Natural killer cell treated with Interleukin-12 subunit alpha and Interleukin-12 subunit beta and Interleukin-15 and Interleukin-18, amount 100 ng/mL, for 72 hours (primary cell): ENCODE results near the gene HAUS6. TPM values are rescaled to one million over a fixed set of nuclear protein-coding genes. Genes with fewer than 3 reads are reported as not detected.
"Not testable (repeated sequence)": the region's sequence is repeated elsewhere in the genome, so short reads cannot be mapped to it uniquely, and the experiment has no call there.

Experiments used
- ATAC-seq, 2 donors: fragments of 150-1000 bp; cut with Tn5 transposase in 1 of 2; sonication (Bioruptor Pico), chemical (Tn5 transposase) in 1 of 2; 2 replicates each; pipeline ENCODE4 v1.10.0; 2021
- DNase-seq: peaks from one replicate; pipeline ENCODE4 v3.0.0; 2022; ENCODE audit warnings: low spot score
- H3K27ac Mint-ChIP-seq, 2 donors: 1 replicate in 1 of 2; 2 replicates in 1 of 2; pipeline ENCODE4 v1.8.0; 2022; ENCODE audit warnings: mixed read lengths in 2 of 2, mild to moderate bottlenecking in 1 of 2, moderate library complexity in 1 of 2
- H3K27me3 Mint-ChIP-seq, 2 donors: 1 replicate in 1 of 2; 2 replicates in 1 of 2; pipeline ENCODE4 v1.8.0; 2022; ENCODE audit warnings: mixed read lengths in 2 of 2
- H3K36me3 Mint-ChIP-seq: one replicate; pipeline ENCODE4 v1.8.0; 2022; ENCODE audit warnings: mixed read lengths
- H3K4me1 Mint-ChIP-seq, 2 donors: 1 replicate in 1 of 2; 2 replicates in 1 of 2; pipeline ENCODE4 v1.8.0; 2022; ENCODE audit warnings: low read depth in 2 of 2, mixed read lengths in 2 of 2, mild to moderate bottlenecking in 1 of 2
- H3K4me3 Mint-ChIP-seq: one replicate; pipeline ENCODE4 v1.8.0; 2022; ENCODE audit warnings: mixed read lengths
- H3K9me3 Mint-ChIP-seq: 2 replicates; pipeline ENCODE4 v1.8.0; 2022; ENCODE audit warnings: mixed read lengths
- total RNA-seq, 2 donors: library from RNA; stranded (reverse); gene quantifications; one replicate each; pipeline ENCODE4 v1.2.3, GENCODE V29; 2022

The HAUS6 gene
- total RNA-seq, 2 donors from 2014 or later, result 26.2 to 41.8 TPM

- no peaks in the 10 kb centered on the region for H3K9me3 Mint-ChIP-seq
These were observed 66.1 kb downstream of the HAUS6 start for GRCh38 chr9:19036611-19037010.

DNA sequence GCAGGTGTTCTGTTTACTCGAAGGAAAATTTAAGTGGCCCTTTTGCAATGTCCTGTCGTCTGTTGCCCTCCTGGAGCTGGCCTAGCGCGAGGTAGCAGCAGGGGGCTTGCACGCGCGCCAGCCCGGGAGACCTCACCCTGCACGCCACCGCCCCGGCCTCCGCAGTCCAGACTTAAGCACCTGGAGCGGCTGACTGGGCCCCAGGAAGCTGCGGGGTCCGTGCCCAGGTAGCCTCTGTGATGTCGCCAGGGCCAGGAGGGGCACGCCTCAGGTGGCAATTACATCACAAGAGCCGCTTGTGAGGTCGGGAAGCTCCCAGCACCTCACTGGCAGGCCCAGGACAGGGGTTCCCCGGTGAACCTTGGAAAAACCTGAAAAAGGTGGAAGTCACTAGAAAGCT is 69.7 kb downstream of the HAUS6 start, which contains the start of gene SAXO1:
Gene SAXO1 (minus strand): TSS at position 195 of the 400 bp plus-strand sequence. CDS start 301 bp downstream, outside the sequence.
- no peak for ATAC-seq
- no peaks in the 10 kb centered on the region for H3K9me3 Mint-ChIP-seq
- H3K4me3 Mint-ChIP-seq, result no peak within 1 kb of the TSS
- no peaks in the 10 kb centered on the region for H3K36me3 Mint-ChIP-seq
- peaks cover 7 to 16% of the 10 kb centered on the region in 2 donors for H3K27me3 Mint-ChIP-seq
- DNase-seq, result no peak
- H3K4me1 Mint-ChIP-seq, result no peaks in the 10 kb centered on the region
- H3K27ac Mint-ChIP-seq, result no peak within 1 kb of the TSS

More at GRCh38 chr9:19036611-19037010, 66.1 kb downstream of the HAUS6 start:
- H3K36me3 Mint-ChIP-seq, result no peaks in the 10 kb centered on the region
- no peak overlapping the region for H3K27ac Mint-ChIP-seq
- DNase-seq, result no peak
- H3K4me1 Mint-ChIP-seq, result no peaks in the 10 kb centered on the region
- no peak overlapping the region for H3K4me3 Mint-ChIP-seq
- H3K27me3 Mint-ChIP-seq, result no peaks in the 10 kb centered on the region
- no peak for ATAC-seq

- H3K4me3 Mint-ChIP-seq, result no peak overlapping the region
- H3K27me3 Mint-ChIP-seq, result peaks cover 9 to 16% of the 10 kb centered on the region in 2 donors
- ATAC-seq (no peak), DNase-seq (no peak)
- H3K36me3 Mint-ChIP-seq, result no peaks in the 10 kb centered on the region
- no peak overlapping the region for H3K27ac Mint-ChIP-seq
- H3K4me1 Mint-ChIP-seq, result no peaks in the 10 kb centered on the region
- no peaks in the 10 kb centered on the region for H3K9me3 Mint-ChIP-seq
These were observed 70.3 kb downstream of the HAUS6 start for GRCh38 chr9:19032406-19032805.

DNA sequence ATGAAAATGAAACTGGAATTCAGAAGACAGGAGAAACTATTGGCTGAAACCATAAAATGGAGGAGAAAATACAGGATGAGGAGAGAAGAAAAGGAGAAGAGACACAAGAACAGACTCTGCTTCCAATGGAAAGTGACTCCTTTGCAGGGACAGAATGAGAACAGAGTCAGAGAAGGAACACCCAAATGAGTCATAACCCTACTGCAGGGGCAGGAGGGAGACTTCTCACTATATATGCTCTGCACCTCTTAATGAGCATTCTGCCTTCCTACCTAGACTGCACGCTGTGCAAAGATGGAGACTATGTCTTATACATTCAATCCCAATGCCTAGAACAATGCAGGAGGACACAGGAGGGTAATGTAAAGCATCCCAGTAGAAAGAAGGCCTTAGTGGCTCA is 71.8 kb downstream of the HAUS6 start:
- ATAC-seq, result peak in 1 of 2 donors; percentile 54
- Mint-ChIP-seq H3K27me3 (peaks cover 11 to 16% of the 10 kb centered on the region in 2 donors), H3K27ac (no peak overlapping the region)

GRCh38 chr9:19028835-19029451 is 73.8 kb downstream of the HAUS6 start:
- H3K4me3 Mint-ChIP-seq, result no peak overlapping the region
- no peak for DNase-seq
- peaks cover 11 to 16% of the 10 kb centered on the region in 2 donors for H3K27me3 Mint-ChIP-seq
- no peak overlapping the region for H3K27ac Mint-ChIP-seq
- H3K9me3 Mint-ChIP-seq, result no peaks in the 10 kb centered on the region
- H3K36me3 Mint-ChIP-seq, result no peaks in the 10 kb centered on the region
- peaks cover 0 to 7% of the 10 kb centered on the region in 2 donors for H3K4me1 Mint-ChIP-seq
- ATAC-seq, result peak in 1 of 2 donors; percentile 61

More for the DNA sequence above, 71.8 kb downstream of the HAUS6 start:
- DNase-seq, result no peak
- no peaks in the 10 kb centered on the region for H3K36me3 Mint-ChIP-seq
- H3K4me3 Mint-ChIP-seq, result no peak overlapping the region
- H3K9me3 Mint-ChIP-seq, result no peaks in the 10 kb centered on the region
- peaks cover 0 to 7% of the 10 kb centered on the region in 2 donors for H3K4me1 Mint-ChIP-seq

GRCh38 chr9:19027825-19028224 is 74.9 kb downstream of the HAUS6 start:
- H3K27ac Mint-ChIP-seq, result no peak overlapping the region
- no peaks in the 10 kb centered on the region for H3K9me3 Mint-ChIP-seq
- H3K27me3 Mint-ChIP-seq, result peaks cover 16 to 27% of the 10 kb centered on the region in 2 donors
- H3K4me3 Mint-ChIP-seq, result no peak overlapping the region
- H3K4me1 Mint-ChIP-seq, result peaks cover 0 to 7% of the 10 kb centered on the region in 2 donors
- DNase-seq (no peak), ATAC-seq (no peak)
- no peaks in the 10 kb centered on the region for H3K36me3 Mint-ChIP-seq

GRCh38 chr9:19026375-19026774 is 76.3 kb downstream of the HAUS6 start:
- H3K4me1 Mint-ChIP-seq, result peaks cover 0 to 13% of the 10 kb centered on the region in 2 donors
- peaks cover 16 to 30% of the 10 kb centered on the region in 2 donors for H3K27me3 Mint-ChIP-seq
- H3K27ac Mint-ChIP-seq, result no peak overlapping the region
- no peak for ATAC-seq
- no peak overlapping the region for H3K4me3 Mint-ChIP-seq
- H3K36me3 Mint-ChIP-seq, result no peaks in the 10 kb centered on the region
- no peaks in the 10 kb centered on the region for H3K9me3 Mint-ChIP-seq
- no peak for DNase-seq

DNA sequence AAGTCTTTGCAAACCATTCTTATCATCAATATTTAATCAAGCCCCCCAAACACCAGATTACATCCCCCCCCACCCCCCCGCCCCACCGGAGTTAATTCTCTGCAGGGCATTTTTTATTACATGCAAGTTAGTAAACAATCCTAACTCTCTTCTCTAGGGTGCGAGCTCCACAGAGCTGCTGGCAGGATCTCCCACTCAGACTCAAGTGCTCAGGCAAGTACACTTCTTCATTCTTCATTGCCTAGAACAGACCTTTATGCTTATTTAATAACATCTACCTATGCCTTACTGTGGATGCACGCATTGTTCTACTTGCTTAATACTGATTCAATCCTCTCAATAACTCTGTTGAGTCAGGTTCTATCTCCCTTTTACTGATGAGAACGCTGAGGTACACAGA is 79.6 kb downstream of the HAUS6 start:
- H3K27ac Mint-ChIP-seq, result no peak overlapping the region

DNA sequence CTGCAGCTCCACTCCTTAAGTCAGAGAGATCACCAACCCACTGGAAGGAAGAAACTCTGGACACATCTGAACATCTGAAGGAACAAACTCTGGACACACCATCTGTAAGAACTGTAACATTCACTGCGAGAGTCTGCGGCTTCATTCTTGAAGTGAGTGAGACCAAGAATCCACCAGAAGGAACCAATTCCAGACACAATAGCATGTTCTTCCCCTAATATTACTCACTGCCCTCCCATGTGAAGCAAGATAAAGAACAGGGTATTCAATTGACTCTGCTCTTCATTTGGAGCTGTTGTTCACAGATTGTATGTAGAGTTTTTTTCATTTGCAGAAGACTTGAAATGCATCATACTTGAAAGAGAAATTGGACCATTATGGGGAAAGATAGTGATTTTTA is 80.5 kb downstream of the HAUS6 start:
- Mint-ChIP-seq H3K27me3 (peaks cover 7 to 18% of the 10 kb centered on the region in 2 donors), H3K27ac (no peak overlapping the region), H3K36me3 (no peaks in the 10 kb centered on the region), H3K9me3 (no peaks in the 10 kb centered on the region), H3K4me1 (peaks cover 0 to 13% of the 10 kb centered on the region in 2 donors), H3K4me3 (peak overlapping the region; percentile 47)
- DNase-seq (no peak), ATAC-seq (peak in 1 of 2 donors; percentile 73)

More for the DNA sequence above, 79.6 kb downstream of the HAUS6 start:
- Mint-ChIP-seq H3K36me3 (no peaks in the 10 kb centered on the region), H3K4me1 (peaks cover 0 to 13% of the 10 kb centered on the region in 2 donors), H3K27me3 (peaks cover 9 to 18% of the 10 kb centered on the region in 2 donors), H3K4me3 (no peak overlapping the region), H3K9me3 (no peaks in the 10 kb centered on the region)
- DNase-seq (no peak), ATAC-seq (no peak)

DNA sequence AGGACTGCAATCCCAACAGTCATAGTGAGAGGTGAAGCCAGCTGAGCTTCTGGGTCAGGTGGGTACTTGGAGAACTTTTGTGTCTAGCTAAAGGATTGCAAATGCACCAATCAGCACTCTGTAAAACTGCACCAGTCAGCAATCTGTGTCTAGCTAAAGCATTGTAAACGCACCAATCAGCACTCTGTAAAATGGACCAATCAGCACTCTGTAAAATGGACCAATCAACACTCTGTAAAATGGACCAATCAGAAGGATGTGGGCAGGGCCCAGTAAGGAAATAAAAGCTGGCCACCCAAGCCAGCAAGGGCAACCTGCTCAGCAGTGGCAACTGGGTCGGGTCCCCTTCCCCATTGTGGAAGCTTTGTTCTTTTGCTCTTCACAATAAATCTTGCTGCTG is 81.1 kb downstream of the HAUS6 start:
- not testable (repeated sequence) for DNase-seq, H3K27ac Mint-ChIP-seq, H3K9me3 Mint-ChIP-seq, H3K36me3 Mint-ChIP-seq
- ATAC-seq, result peak in 1 of 2 donors; percentile 55
- H3K4me3 Mint-ChIP-seq, result peak overlapping the region; percentile 47
- H3K27me3 Mint-ChIP-seq, result peaks cover 5 to 18% of the 10 kb centered on the region in 2 donors
- peaks cover 0 to 11% of the 10 kb centered on the region in 2 donors for H3K4me1 Mint-ChIP-seq

GRCh38 chr9:19020886-19021455 is 81.7 kb downstream of the HAUS6 start:
- peaks cover 5 to 18% of the 10 kb centered on the region in 2 donors for H3K27me3 Mint-ChIP-seq
- no peak overlapping the region for H3K27ac Mint-ChIP-seq
- H3K4me3 Mint-ChIP-seq, result no peak overlapping the region
- no peaks in the 10 kb centered on the region for H3K36me3 Mint-ChIP-seq
- H3K9me3 Mint-ChIP-seq, result no peaks in the 10 kb centered on the region
- H3K4me1 Mint-ChIP-seq, result peaks cover 0 to 6% of the 10 kb centered on the region in 2 donors
- ATAC-seq, result no peak
- DNase-seq, result no peak

- no peak for ATAC-seq
- Mint-ChIP-seq H3K9me3 (no peaks in the 10 kb centered on the region), H3K36me3 (no peaks in the 10 kb centered on the region), H3K4me3 (no peak overlapping the region), H3K4me1 (peaks cover 0 to 6% of the 10 kb centered on the region in 2 donors), H3K27ac (no peak overlapping the region), H3K27me3 (peaks cover 2 to 11% of the 10 kb centered on the region in 2 donors)
- no peak for DNase-seq
These were observed 84.5 kb downstream of the HAUS6 start for GRCh38 chr9:19018201-19018600.

DNA sequence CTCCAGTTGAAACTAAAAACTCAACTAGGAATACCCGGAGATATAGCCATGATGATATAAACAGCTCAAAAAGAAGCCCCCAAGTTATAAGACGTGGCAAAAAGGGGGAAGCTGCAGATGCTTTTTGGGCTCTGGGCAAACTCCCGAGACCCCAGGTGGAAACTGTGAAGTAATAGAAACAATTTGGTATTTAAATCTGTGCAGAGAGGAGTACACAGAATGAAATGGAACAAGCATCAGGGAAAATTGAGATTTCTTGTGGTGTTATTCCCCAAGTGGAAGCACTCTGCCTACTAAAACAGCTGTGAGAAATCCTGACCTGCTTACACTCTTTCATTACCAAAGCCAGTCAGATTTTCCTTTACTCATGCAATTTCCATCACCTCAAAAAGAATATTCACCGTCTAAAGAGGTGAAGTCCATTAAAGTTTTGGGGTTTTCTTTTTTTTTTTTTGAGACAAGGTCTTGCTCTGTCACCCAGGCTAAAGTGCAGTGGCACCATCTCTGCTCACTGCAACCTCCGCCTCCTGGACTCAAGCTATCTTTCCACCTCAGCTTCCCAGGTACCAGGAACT is 93.2 kb downstream of the HAUS6 start:
- no peak overlapping the region for H3K4me3 Mint-ChIP-seq
- H3K4me1 Mint-ChIP-seq, result no peaks in the 10 kb centered on the region
- no peaks in the 10 kb centered on the region for H3K9me3 Mint-ChIP-seq
- no peaks in the 10 kb centered on the region for H3K27me3 Mint-ChIP-seq
- DNase-seq, result no peak
- no peak for ATAC-seq
- H3K27ac Mint-ChIP-seq, result no peak overlapping the region
- no peaks in the 10 kb centered on the region for H3K36me3 Mint-ChIP-seq
